IMR-90 (cell line): ENCODE results near the gene PDRG1. TPM values are rescaled to one million over a fixed set of nuclear protein-coding genes. Genes with fewer than 3 reads are reported as not detected.

ENCODE experiments used
- ATAC-seq: fragments of 200-7000 bp; cut with Tn5 transposase; 2 replicates; pipeline ENCODE4 v1.9.1; 2020; ENCODE audit warnings: low read depth, mild to moderate bottlenecking, moderate library complexity
- BruUV-seq: library from RNA; stranded (reverse); fragments of 400-500 nt; replicated peaks from 2 replicates; lab custom pipeline; 2021; lab: Mats Ljungman, UMichigan
- CTCF ChIA-PET: fragments of 300-600 bp; formaldehyde crosslinking; extraction: SDS; loops from one replicate; lab custom pipeline; 2021; ENCODE audit warnings: antibody characterized with exemption; lab: Yijun Ruan, JAX
- POLR2A ChIA-PET: fragments of 300-600 bp; sonication (Branson Sonifier 250); formaldehyde crosslinking; loops from one replicate; lab custom pipeline; 2022; ENCODE audit warnings: antibody characterized with exemption; ENCODE audit not compliant: unreplicated experiment; lab: Charles Lee
- DNase-seq: peaks from one replicate; pipeline ENCODE4 v3.0.0; 2013
- H2AFZ ChIP-seq: replicated peaks from 2 replicates; pipeline ENCODE3; 2013; ENCODE audit warnings: low read length, mild to moderate bottlenecking; ENCODE audit not compliant: poor library complexity
- H2AK5ac ChIP-seq: 2 replicates; pipeline ENCODE4 v1.6.1; 2013; ENCODE audit warnings: low read depth, low read length, inconsistent platforms
- H2AK9ac ChIP-seq: replicated peaks from 2 replicates; pipeline ENCODE3; 2013; ENCODE audit warnings: mild to moderate bottlenecking, low read depth, low read length, moderate library complexity; ENCODE audit not compliant: poor library complexity
- H2BK120ac ChIP-seq: 2 replicates; pipeline ENCODE4 v1.6.1; 2013; ENCODE audit warnings: low read depth, low read length, inconsistent platforms
- H2BK15ac ChIP-seq: 3 replicates; pipeline ENCODE4 v1.6.1; 2013; ENCODE audit warnings: low read depth, low read length, inconsistent platforms
- H2BK20ac ChIP-seq: 2 replicates; pipeline ENCODE4 v1.6.1; 2013; ENCODE audit warnings: low read depth, mild to moderate bottlenecking, inconsistent platforms, low read length, moderate library complexity
- H2BK5ac ChIP-seq: 2 replicates; pipeline ENCODE4 v1.6.1; 2013; ENCODE audit warnings: mild to moderate bottlenecking, low read depth, low read length, inconsistent platforms; ENCODE audit not compliant: poor library complexity, severe bottlenecking
- H3K14ac ChIP-seq: replicated peaks from 2 replicates; pipeline ENCODE4 v1.6.1; 2013; ENCODE audit warnings: low read depth, low read length, inconsistent platforms
- H3K18ac ChIP-seq: 2 replicates; pipeline ENCODE4 v1.6.1; 2013; ENCODE audit warnings: low read depth, low read length, control low read depth
- H3K23ac ChIP-seq: 2 replicates; pipeline ENCODE4 v1.6.1; 2013; ENCODE audit warnings: low read depth, low read length, inconsistent platforms
- H3K27ac ChIP-seq: 2 replicates; pipeline ENCODE4 v1.5.1; 2013; ENCODE audit warnings: mild to moderate bottlenecking, control low read depth, low read length; ENCODE audit not compliant: insufficient read depth
- H3K27me3 ChIP-seq: 2 replicates; pipeline ENCODE4 v1.6.1; 2013; ENCODE audit warnings: low read length; ENCODE audit not compliant: control insufficient read depth, insufficient read depth
- H3K36me3 ChIP-seq: 2 replicates; pipeline ENCODE4 v1.6.1; 2013; ENCODE audit warnings: low read length, mixed read lengths; ENCODE audit not compliant: control insufficient read depth, insufficient read depth
- H3K4ac ChIP-seq: 2 replicates; pipeline ENCODE4 v1.6.1; 2013; ENCODE audit warnings: low read depth, low read length, inconsistent platforms
- H3K4me1 ChIP-seq: 2 replicates; pipeline ENCODE4 v1.6.1; 2013; ENCODE audit warnings: low read length, mixed read lengths; ENCODE audit not compliant: control insufficient read depth, insufficient read depth
- H3K4me2 ChIP-seq: 2 replicates; pipeline ENCODE4 v1.6.1; 2013; ENCODE audit warnings: low read depth, mild to moderate bottlenecking, control low read depth, low read length, moderate library complexity
- H3K4me3 ChIP-seq: 2 replicates; pipeline ENCODE4 v1.5.1; 2013; ENCODE audit warnings: low read depth, mild to moderate bottlenecking, control low read depth, low read length, moderate library complexity; ENCODE audit not compliant: insufficient read depth
- H3K56ac ChIP-seq: 2 replicates; pipeline ENCODE4 v1.6.1; 2013; ENCODE audit warnings: low read length, inconsistent platforms; ENCODE audit not compliant: insufficient read depth; ENCODE audit errors: extremely low read depth
- H3K79me1 ChIP-seq, 2 experiments: 2 replicates each; pipeline ENCODE4 v1.6.1; 2013; ENCODE audit warnings: low read length in 2 of 2, inconsistent platforms in 1 of 2, low read depth in 1 of 2
- H3K9ac ChIP-seq: 2 replicates; pipeline ENCODE4 v1.6.1; 2013; ENCODE audit warnings: low read depth, low read length, control low read depth
- H3K9me1 ChIP-seq: 2 replicates; pipeline ENCODE4 v1.6.1; 2013; ENCODE audit warnings: low read length, inconsistent platforms; ENCODE audit not compliant: insufficient read depth
- H3K9me3 ChIP-seq: 2 replicates; pipeline ENCODE4 v1.6.1; 2013; ENCODE audit warnings: low read length; ENCODE audit not compliant: control insufficient read depth, insufficient read depth
- H4K20me1 ChIP-seq: 2 replicates; pipeline ENCODE4 v1.6.1; 2013; ENCODE audit warnings: low read length, inconsistent platforms; ENCODE audit not compliant: insufficient read depth
- H4K5ac ChIP-seq: 2 replicates; pipeline ENCODE4 v1.6.1; 2013; ENCODE audit warnings: mild to moderate bottlenecking, low read depth, low read length, control low read depth
- H4K8ac ChIP-seq, 2 experiments: 2 replicates each; pipeline ENCODE4 v1.6.1; 2013; ENCODE audit warnings: low read depth in 2 of 2, low read length in 2 of 2, control low read depth in 1 of 2, inconsistent platforms in 1 of 2
- H4K91ac ChIP-seq: 2 replicates; pipeline ENCODE4 v1.6.1; 2013; ENCODE audit warnings: low read depth, low read length, inconsistent platforms; ENCODE audit not compliant: insufficient read depth
- BHLHE40 ChIP-seq: fragments of 150-350 bp; IDR thresholded peaks from 2 replicates; pipeline ENCODE4 v1.6.1; 2016; ENCODE audit warnings: mild to moderate bottlenecking, low read depth, low read length
- CHD1 ChIP-seq: IDR thresholded peaks from 2 replicates; pipeline ENCODE4 v1.6.1; 2012; ENCODE audit warnings: low read depth, low read length, improper control_type of control experiment
- FOS ChIP-seq: fragments of 150-350 bp; IDR thresholded peaks from 2 replicates; pipeline ENCODE4 v1.6.1; 2016; ENCODE audit warnings: low read depth, low read length
- MAFK ChIP-seq: IDR thresholded peaks from 2 replicates; pipeline ENCODE4 v1.6.1; 2012; ENCODE audit warnings: low read depth, low read length, improper control_type of control experiment
- MXI1 ChIP-seq: IDR thresholded peaks from 2 replicates; pipeline ENCODE4 v1.6.1; 2012; ENCODE audit warnings: low read depth, mild to moderate bottlenecking, low read length, moderate library complexity, borderline replicate concordance
- RAD21 ChIP-seq: IDR thresholded peaks from 2 replicates; pipeline ENCODE4 v1.6.1; 2012; ENCODE audit warnings: low read length, improper control_type of control experiment
- RCOR1 ChIP-seq: IDR thresholded peaks from 2 replicates; pipeline ENCODE4 v1.6.1; 2012; ENCODE audit warnings: mild to moderate bottlenecking, low read length, improper control_type of control experiment; ENCODE audit not compliant: insufficient replicate concordance
- WGBS, 2 experiments: methylation state at CpG; one replicate each; pipeline versions ENCODE4 v1.1.5 to v1.1.7; 2013; ENCODE audit warnings: missing lambda C conversion rate in 2 of 2; ENCODE audit not compliant: insufficient read length in 1 of 2; ENCODE audit errors: extremely low coverage in 2 of 2; 5-methylcytosine and 5-hydroxymethylcytosine counted together
- dilution Hi-C: fragments of 300-500 bp; cut with HindIII; formaldehyde crosslinking; loops from one replicate; pipeline ENCODE4 v1.14.3; 2018; ENCODE audit warnings: low sequenced_read_pairs; ENCODE audit not compliant: unreplicated experiment
- in situ Hi-C: fragments of 300-500 bp; cut with MboI; formaldehyde crosslinking; loops from 3 replicates; pipeline ENCODE4 v1.14.3; 2019; ENCODE audit warnings: low sequenced_read_pairs, inconsistent platforms, mixed read lengths
- intact Hi-C: fragments of 100-400 bp; cut with micrococcal nuclease; formaldehyde crosslinking; loops from 2 replicates; pipeline ENCODE4 v1.10.0; 2022
- polyA plus RNA-seq, 3 experiments: library from polyadenylated mRNA; depleted of rRNA; stranded (reverse); fragments of >200 nt; gene quantifications; 2 replicates each; pipeline ENCODE4 v1.2.3, GENCODE V29; 2012; ENCODE audit warnings: low replicate concordance in 1 of 3
- total RNA-seq: library from RNA; depleted of rRNA; stranded (reverse); fragments of >200 nt; gene quantifications from 2 replicates; pipeline ENCODE4 v1.2.3, GENCODE V29; 2012
- TF ChIP-seq, protein P1 (sequence below): conservative IDR thresholded peaks from 2 replicates; pipeline ENCODE4 v1.5.1; 2012; ENCODE audit warnings: mild to moderate bottlenecking, low read depth, low read length, improper control_type of control experiment
- TF ChIP-seq, protein P2 (sequence below): fragments of 150-350 bp; IDR thresholded peaks from 2 replicates; pipeline ENCODE4 v1.6.1; 2017; ENCODE audit warnings: mild to moderate bottlenecking, antibody characterized with exemption, low read length, low read depth

The PDRG1 gene
- total and polyA plus RNA-seq, 2 of the 4 experiments (the other 2 are of a cell fraction), result 5.0 to 15.7 TPM

DNA sequence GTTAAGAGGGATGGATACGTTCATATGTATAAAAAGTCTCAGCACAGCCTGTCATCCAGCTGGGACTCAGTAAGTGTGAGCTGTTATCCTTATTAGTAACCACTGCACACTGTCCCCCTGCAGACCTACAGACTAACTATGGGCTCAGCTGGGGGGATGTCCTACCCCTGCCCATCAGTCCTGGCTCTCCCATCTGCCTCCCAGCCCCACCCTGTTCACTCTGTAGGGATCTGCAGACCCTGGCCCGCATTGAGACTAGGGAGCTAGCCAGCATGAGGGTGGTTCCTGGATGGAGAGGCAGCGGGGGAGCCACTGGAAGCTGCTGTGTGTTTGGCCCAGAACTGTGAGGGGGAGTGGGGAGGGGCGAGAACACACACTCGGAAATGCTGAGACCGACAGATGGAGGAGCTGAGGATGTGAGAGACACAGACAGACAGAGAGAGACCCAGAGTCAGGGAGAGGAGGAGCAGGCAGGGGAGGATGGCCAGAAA lies 33.2 kb upstream of the PDRG1 start:
- Histone ChIP-seq H4K5ac (no peak overlapping the region), H3K56ac (no peak overlapping the region), H3K79me1 (no peaks in the 10 kb centered on the region), H3K4me2 (no peak overlapping the region), H4K20me1 (no peaks in the 10 kb centered on the region), H2AFZ (no peak overlapping the region), H3K4me3 (no peak overlapping the region), H3K27ac (no peak overlapping the region), H2AK9ac (no peak overlapping the region), H3K23ac (no peak overlapping the region), H2BK20ac (no peak overlapping the region), H2AK5ac (no peak overlapping the region), H4K8ac (no peak overlapping the region), H3K18ac (no peak overlapping the region), H3K36me3 (no peaks in the 10 kb centered on the region), H4K91ac (no peak overlapping the region), H3K27me3 (peaks cover 28% of the 10 kb centered on the region), H2BK5ac (no peak overlapping the region), H3K14ac (no peak overlapping the region), H2BK120ac (no peak overlapping the region), H3K4me1 (no peaks in the 10 kb centered on the region), H3K4ac (no peak overlapping the region), H3K9me1 (no peaks in the 10 kb centered on the region; the same call in 1 of the 2 replicates), H2BK15ac (no peak overlapping the region), H3K9me3 (no peaks in the 10 kb centered on the region), H3K9ac (no peak overlapping the region)
- in situ Hi-C loops (no loop called here), dilution Hi-C loops (no loop called here), intact Hi-C loops (no loop called here)
- ATAC-seq (no peak), DNase-seq (no peak)
- ChIA-PET POLR2A (no interaction called here), CTCF (no interaction called here)
- 5% methylated on average over 4 of the region's 6 CpGs; no CpG with 5 or more reads in 1 of the 2 experiments for WGBS, 2 experiments
- TF ChIP-seq RAD21 (no peak), CHD1 (no peak), FOS (no peak), MAFK (no peak), BHLHE40 (no peak), RCOR1 (no peak), MXI1 (no peak)
- TF ChIP-seq, protein P1, sequence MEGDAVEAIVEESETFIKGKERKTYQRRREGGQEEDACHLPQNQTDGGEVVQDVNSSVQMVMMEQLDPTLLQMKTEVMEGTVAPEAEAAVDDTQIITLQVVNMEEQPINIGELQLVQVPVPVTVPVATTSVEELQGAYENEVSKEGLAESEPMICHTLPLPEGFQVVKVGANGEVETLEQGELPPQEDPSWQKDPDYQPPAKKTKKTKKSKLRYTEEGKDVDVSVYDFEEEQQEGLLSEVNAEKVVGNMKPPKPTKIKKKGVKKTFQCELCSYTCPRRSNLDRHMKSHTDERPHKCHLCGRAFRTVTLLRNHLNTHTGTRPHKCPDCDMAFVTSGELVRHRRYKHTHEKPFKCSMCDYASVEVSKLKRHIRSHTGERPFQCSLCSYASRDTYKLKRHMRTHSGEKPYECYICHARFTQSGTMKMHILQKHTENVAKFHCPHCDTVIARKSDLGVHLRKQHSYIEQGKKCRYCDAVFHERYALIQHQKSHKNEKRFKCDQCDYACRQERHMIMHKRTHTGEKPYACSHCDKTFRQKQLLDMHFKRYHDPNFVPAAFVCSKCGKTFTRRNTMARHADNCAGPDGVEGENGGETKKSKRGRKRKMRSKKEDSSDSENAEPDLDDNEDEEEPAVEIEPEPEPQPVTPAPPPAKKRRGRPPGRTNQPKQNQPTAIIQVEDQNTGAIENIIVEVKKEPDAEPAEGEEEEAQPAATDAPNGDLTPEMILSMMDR, result no peak
- TF ChIP-seq, protein P2, sequence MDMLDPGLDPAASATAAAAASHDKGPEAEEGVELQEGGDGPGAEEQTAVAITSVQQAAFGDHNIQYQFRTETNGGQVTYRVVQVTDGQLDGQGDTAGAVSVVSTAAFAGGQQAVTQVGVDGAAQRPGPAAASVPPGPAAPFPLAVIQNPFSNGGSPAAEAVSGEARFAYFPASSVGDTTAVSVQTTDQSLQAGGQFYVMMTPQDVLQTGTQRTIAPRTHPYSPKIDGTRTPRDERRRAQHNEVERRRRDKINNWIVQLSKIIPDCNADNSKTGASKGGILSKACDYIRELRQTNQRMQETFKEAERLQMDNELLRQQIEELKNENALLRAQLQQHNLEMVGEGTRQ, result no peak
- BruUV-seq, result no TSS peak
